ENCODE measurements around the gene LY9.

Gene LY9

GRCh38 chr1:160800645-160801408 is 4.9 kb downstream of the LY9 start:
- TF ChIP-seq, protein P1, sequence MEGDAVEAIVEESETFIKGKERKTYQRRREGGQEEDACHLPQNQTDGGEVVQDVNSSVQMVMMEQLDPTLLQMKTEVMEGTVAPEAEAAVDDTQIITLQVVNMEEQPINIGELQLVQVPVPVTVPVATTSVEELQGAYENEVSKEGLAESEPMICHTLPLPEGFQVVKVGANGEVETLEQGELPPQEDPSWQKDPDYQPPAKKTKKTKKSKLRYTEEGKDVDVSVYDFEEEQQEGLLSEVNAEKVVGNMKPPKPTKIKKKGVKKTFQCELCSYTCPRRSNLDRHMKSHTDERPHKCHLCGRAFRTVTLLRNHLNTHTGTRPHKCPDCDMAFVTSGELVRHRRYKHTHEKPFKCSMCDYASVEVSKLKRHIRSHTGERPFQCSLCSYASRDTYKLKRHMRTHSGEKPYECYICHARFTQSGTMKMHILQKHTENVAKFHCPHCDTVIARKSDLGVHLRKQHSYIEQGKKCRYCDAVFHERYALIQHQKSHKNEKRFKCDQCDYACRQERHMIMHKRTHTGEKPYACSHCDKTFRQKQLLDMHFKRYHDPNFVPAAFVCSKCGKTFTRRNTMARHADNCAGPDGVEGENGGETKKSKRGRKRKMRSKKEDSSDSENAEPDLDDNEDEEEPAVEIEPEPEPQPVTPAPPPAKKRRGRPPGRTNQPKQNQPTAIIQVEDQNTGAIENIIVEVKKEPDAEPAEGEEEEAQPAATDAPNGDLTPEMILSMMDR (conservative IDR thresholded peaks at IDR 0.05; ENCODE audit: low read depth, low read length) = 0 out of 2 replicates have a peak, but pooled peaks have one; percentile 23

GRCh38 chr1:160801836-160802580 is 6.0 kb downstream of the LY9 start:
- no peaks in the 10 kb centered on the region for H3K36me3 ChIP-seq (ENCODE audit: insufficient read depth)
- TF ChIP-seq, protein P1 (conservative IDR thresholded peaks at IDR 0.05; ENCODE audit: low read depth, low read length) = no peak
- H3K9ac ChIP-seq = no peak overlapping the region
- H3K27me3 ChIP-seq (ENCODE audit: insufficient read depth, low read depth) = no peaks in the 10 kb centered on the region
- H3K4me1 ChIP-seq (ENCODE audit: low read depth, poor library complexity, severe bottlenecking) = peaks cover 52% of the 10 kb centered on the region
- H3K4me3 ChIP-seq (IDR thresholded peaks at IDR 0.05; ENCODE audit: insufficient read depth, low read depth, low read length) = no peak overlapping the region
- H3K4me2 ChIP-seq = no peak overlapping the region
- H4K20me1 ChIP-seq (ENCODE audit: insufficient read depth) = no peaks in the 10 kb centered on the region
- H2AFZ ChIP-seq (ENCODE audit: low read depth) = no peak overlapping the region
- H3K79me2 ChIP-seq (ENCODE audit: insufficient read depth, low read depth) = no peaks in the 10 kb centered on the region; the same call in 1 of the 2 replicates
- no peak overlapping the region for H3K27ac ChIP-seq

More at GRCh38 chr1:160800645-160801408, 4.9 kb downstream of the LY9 start:
- H3K4me3 ChIP-seq (IDR thresholded peaks at IDR 0.05; ENCODE audit: insufficient read depth, low read depth, low read length) = peak overlapping the region; percentile 38
- H2AFZ ChIP-seq (ENCODE audit: low read depth) = no peak overlapping the region
- H3K79me2 ChIP-seq (ENCODE audit: insufficient read depth, low read depth) = no peaks in the 10 kb centered on the region; the same call in 1 of the 2 replicates
- H3K4me1 ChIP-seq (ENCODE audit: low read depth, poor library complexity, severe bottlenecking) = peaks cover 59% of the 10 kb centered on the region
- H3K36me3 ChIP-seq (ENCODE audit: insufficient read depth) = no peaks in the 10 kb centered on the region
- H3K27ac ChIP-seq = no peak overlapping the region
- H4K20me1 ChIP-seq (ENCODE audit: insufficient read depth) = no peaks in the 10 kb centered on the region
- no peaks in the 10 kb centered on the region for H3K27me3 ChIP-seq (ENCODE audit: insufficient read depth, low read depth)
- peak overlapping the region; percentile 30 for H3K4me2 ChIP-seq
- no peak overlapping the region for H3K9ac ChIP-seq

- Histone ChIP-seq H2AFZ (ENCODE audit: low read depth) (no peak overlapping the region), H3K79me2 (ENCODE audit: insufficient read depth, low read depth) (no peaks in the 10 kb centered on the region; the same call in 1 of the 2 replicates), H3K4me3 (IDR thresholded peaks at IDR 0.05; ENCODE audit: insufficient read depth, low read depth, low read length) (peak overlapping the region; percentile 26), H3K27me3 (ENCODE audit: insufficient read depth, low read depth) (no peaks in the 10 kb centered on the region), H3K27ac (no peak overlapping the region), H3K4me2 (no peak overlapping the region), H3K4me1 (ENCODE audit: low read depth, poor library complexity, severe bottlenecking) (peaks cover 27% of the 10 kb centered on the region), H4K20me1 (ENCODE audit: insufficient read depth) (no peaks in the 10 kb centered on the region), H3K9ac (no peak overlapping the region), H3K36me3 (ENCODE audit: insufficient read depth) (no peaks in the 10 kb centered on the region)
- TF ChIP-seq, protein P1 (conservative IDR thresholded peaks at IDR 0.05; ENCODE audit: low read depth, low read length) = peak; percentile 58
Observed at GRCh38 chr1:160806109-160806665, 10.2 kb downstream of the LY9 start.

GRCh38 chr1:160806784-160807183 is 10.8 kb downstream of the LY9 start:
- Histone ChIP-seq H3K9ac (no peak overlapping the region), H3K4me3 (IDR thresholded peaks at IDR 0.05; ENCODE audit: insufficient read depth, low read depth, low read length) (no peak overlapping the region), H2AFZ (ENCODE audit: low read depth) (no peak overlapping the region), H3K36me3 (ENCODE audit: insufficient read depth) (no peaks in the 10 kb centered on the region), H3K27me3 (ENCODE audit: insufficient read depth, low read depth) (no peaks in the 10 kb centered on the region), H3K4me2 (no peak overlapping the region), H3K4me1 (ENCODE audit: low read depth, poor library complexity, severe bottlenecking) (peaks cover 28% of the 10 kb centered on the region), H4K20me1 (ENCODE audit: insufficient read depth) (no peaks in the 10 kb centered on the region), H3K79me2 (ENCODE audit: insufficient read depth, low read depth) (no peaks in the 10 kb centered on the region), H3K27ac (no peak overlapping the region)
- TF ChIP-seq, protein P1 (conservative IDR thresholded peaks at IDR 0.05; ENCODE audit: low read depth, low read length) = no peak
